CD4-positive, alpha-beta memory T cell (primary cell): ENCODE measurements around the gene RUBCN. TPM values are rescaled to one million over a fixed set of nuclear protein-coding genes. Genes with fewer than 3 reads are reported as not detected.
"Not testable (repeated sequence)": the region's sequence is repeated elsewhere in the genome, so short reads cannot be mapped to it uniquely, and the experiment has no call there.

Source experiments
- CTCF ChIA-PET: fragments of 350-600 bp; sonication (Branson Sonifier 250); formaldehyde crosslinking; loops from one replicate; lab custom pipeline; 2021; ENCODE audit warnings: inconsistent platforms; ENCODE audit not compliant: partially characterized antibody; lab: Charles Lee
- POLR2A ChIA-PET: fragments of 350-600 bp; sonication (Branson Sonifier 250); formaldehyde crosslinking; loops from one replicate; lab custom pipeline; 2021; ENCODE audit not compliant: partially characterized antibody; lab: Charles Lee
- DNase-seq, 5 donors: peaks; one replicate each; pipeline versions ENCODE4 v3.0.0 to v3.0.0-alpha.2; 2020 to 2022; ENCODE audit warnings: mixed read lengths in 1 of 5
- H3K27ac ChIP-seq: one replicate; pipeline ENCODE4 v1.7.0; 2013; ENCODE audit warnings: low read depth, low read length
- H3K27me3 ChIP-seq: 2 replicates; pipeline ENCODE4 v1.7.0; 2013; ENCODE audit warnings: mild to moderate bottlenecking, low read length, moderate library complexity; ENCODE audit not compliant: insufficient read depth
- H3K36me3 ChIP-seq: 2 replicates; pipeline ENCODE4 v1.7.0; 2013; ENCODE audit warnings: mild to moderate bottlenecking, low read length, moderate library complexity; ENCODE audit not compliant: insufficient read depth
- H3K4me1 ChIP-seq: 2 replicates; pipeline ENCODE4 v1.7.0; 2013; ENCODE audit warnings: mild to moderate bottlenecking, low read length, moderate library complexity; ENCODE audit not compliant: insufficient read depth
- H3K4me3 ChIP-seq, 2 donors: one replicate each; pipeline ENCODE4 v1.7.0; 2013; ENCODE audit warnings: low read length in 2 of 2, mild to moderate bottlenecking in 1 of 2
- H3K9me3 ChIP-seq, 2 donors: one replicate each; pipeline ENCODE4 v1.7.0; 2013; ENCODE audit warnings: low read length in 2 of 2, control low read depth in 1 of 2; ENCODE audit not compliant: control insufficient read depth in 1 of 2
- H3K27ac Mint-ChIP-seq, 7 donors: one replicate each; pipeline ENCODE4 v1.8.0; 2020 to 2021; ENCODE audit warnings: mixed read lengths in 7 of 7, mild to moderate bottlenecking in 6 of 7, inconsistent platforms in 3 of 7, moderate library complexity in 3 of 7
- H3K27me3 Mint-ChIP-seq, 2 donors: one replicate each; pipeline ENCODE4 v1.8.0; 2020 to 2021; ENCODE audit warnings: mixed read lengths in 2 of 2
- H3K36me3 Mint-ChIP-seq, 2 donors: one replicate each; pipeline ENCODE4 v1.8.0; 2020 to 2021; ENCODE audit warnings: mixed read lengths in 2 of 2, inconsistent platforms in 1 of 2, mild to moderate bottlenecking in 1 of 2
- H3K4me1 Mint-ChIP-seq, 4 donors: one replicate each; pipeline ENCODE4 v1.8.0; 2020 to 2021; ENCODE audit warnings: mixed read lengths in 4 of 4, mild to moderate bottlenecking in 1 of 4
- H3K4me3 Mint-ChIP-seq, 8 donors: one replicate each; pipeline ENCODE4 v1.8.0; 2020 to 2021; ENCODE audit warnings: mixed read lengths in 8 of 8, mild to moderate bottlenecking in 7 of 8, moderate library complexity in 6 of 8, inconsistent platforms in 3 of 8
- H3K9me3 Mint-ChIP-seq, 8 donors: one replicate each; pipeline ENCODE4 v1.8.0; 2020 to 2021; ENCODE audit warnings: mixed read lengths in 8 of 8, mild to moderate bottlenecking in 5 of 8, inconsistent platforms in 3 of 8, moderate library complexity in 1 of 8
- intact Hi-C: fragments of 100-400 bp; cut with micrococcal nuclease; formaldehyde crosslinking; loops from one replicate; pipeline ENCODE4 v1.15.1; 2023
- polyA plus RNA-seq, 2 donors: library from polyadenylated mRNA; unstranded; fragments of 300-500 nt; fragmentation: Illumina TruSeq; gene quantifications; one replicate each; pipeline ENCODE4 v1.2.3, GENCODE V29; 2021
- total RNA-seq, 2 experiments: library from RNA; stranded (reverse); gene quantifications; one replicate each; pipeline ENCODE4 v1.2.3, GENCODE V29; 2021

The RUBCN gene
- total and polyA plus RNA-seq, 4 experiments from 2014 or later: 13.2 to 69.6 (median 45.2) TPM

DNA sequence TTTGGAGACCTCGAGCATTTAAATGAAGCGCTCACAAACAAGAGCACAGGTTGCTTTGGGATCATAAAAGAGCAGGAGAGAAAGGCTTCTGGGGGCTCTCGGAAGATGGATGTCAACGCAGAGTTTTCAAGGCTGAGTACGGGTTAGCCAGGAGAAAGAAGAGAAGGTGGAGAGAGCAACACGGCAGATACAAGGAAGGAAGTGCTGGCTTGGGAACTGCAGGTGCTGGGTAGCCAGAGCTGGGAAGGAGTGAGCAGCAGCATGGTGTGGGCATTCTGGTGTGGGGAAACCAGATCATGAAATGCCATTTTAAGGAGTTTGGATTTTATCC, 580 bp upstream of the RUBCN start:
- Mint-ChIP-seq H3K4me1 (peaks cover 21 to 47% (median 28%) of the 10 kb centered on the region in 4 donors), H3K36me3 (peaks cover 0 to 11% of the 10 kb centered on the region in 2 donors), H3K4me3 (peak overlapping the region; percentile 84 to 99 (median 95)), H3K27ac (peak overlapping the region; percentile 86 to 98 (median 92)), H3K27me3 (no peaks in the 10 kb centered on the region), H3K9me3 (no peaks in the 10 kb centered on the region)
- peak overlapping the region; percentile 75 for H3K27ac ChIP-seq
- H3K4me1 ChIP-seq: peaks cover 33% of the 10 kb centered on the region
- ChIA-PET POLR2A (interaction anchor here (4.0 to 4.4 kb wide), 2 partner anchors 12 to 24 kb away, joined by 33 to 78 read pairs; partner anchors contain the start of gene FYTTD1), CTCF (no interaction called here)
- intact Hi-C loops: loop anchor here (2.0 kb wide), 1 partner anchor 182 kb away; the partner anchor contains the start of gene BDH1
- H3K9me3 ChIP-seq: no peaks in the 10 kb centered on the region
- DNase-seq: peak in 1 of 5 donors; percentile 15
- no peaks in the 10 kb centered on the region for H3K36me3 ChIP-seq
- H3K27me3 ChIP-seq: no peaks in the 10 kb centered on the region
- H3K4me3 ChIP-seq: peak overlapping the region; percentile 62 to 87

- intact Hi-C loops: loop anchor here (1.0 to 2.0 kb wide), 3 partner anchors 13 to 181 kb away; partner anchors contain the start of genes BDH1 and FYTTD1
- H3K27ac Mint-ChIP-seq: peak overlapping the region; percentile 89 to 99 (median 98)
- Histone ChIP-seq H3K4me3 (peak overlapping the region; percentile 61 to 87), H3K4me1 (peaks cover 33% of the 10 kb centered on the region), H3K9me3 (no peaks in the 10 kb centered on the region), H3K27ac (peak overlapping the region; percentile 80), H3K36me3 (no peaks in the 10 kb centered on the region), H3K27me3 (no peaks in the 10 kb centered on the region)
- peaks cover 4 to 14% of the 10 kb centered on the region in 2 donors for H3K36me3 Mint-ChIP-seq
- H3K4me1 Mint-ChIP-seq: peaks cover 24 to 48% (median 32%) of the 10 kb centered on the region in 4 donors
- H3K9me3 Mint-ChIP-seq: no peaks in the 10 kb centered on the region
- peak overlapping the region; percentile 91 to 99 (median 98) for H3K4me3 Mint-ChIP-seq
- no peaks in the 10 kb centered on the region for H3K27me3 Mint-ChIP-seq
- POLR2A ChIA-PET: interaction anchor here (0.6 to 4.4 kb wide), 8 partner anchors 11 to 137 kb away, joined by 3 to 78 read pairs (median 4); partner anchors contain the start of genes FYTTD1 and LRCH3
- DNase-seq: peak; percentile 35 to 52 (median 37)
- CTCF ChIA-PET: interaction anchor here (1.3 kb wide), 1 partner anchor 24 kb away, joined by 5 read pairs; no protein-coding TSS in a partner anchor
These were observed 654 bp downstream of the RUBCN start for GRCh38 chr3:197736010-197736490.

DNA sequence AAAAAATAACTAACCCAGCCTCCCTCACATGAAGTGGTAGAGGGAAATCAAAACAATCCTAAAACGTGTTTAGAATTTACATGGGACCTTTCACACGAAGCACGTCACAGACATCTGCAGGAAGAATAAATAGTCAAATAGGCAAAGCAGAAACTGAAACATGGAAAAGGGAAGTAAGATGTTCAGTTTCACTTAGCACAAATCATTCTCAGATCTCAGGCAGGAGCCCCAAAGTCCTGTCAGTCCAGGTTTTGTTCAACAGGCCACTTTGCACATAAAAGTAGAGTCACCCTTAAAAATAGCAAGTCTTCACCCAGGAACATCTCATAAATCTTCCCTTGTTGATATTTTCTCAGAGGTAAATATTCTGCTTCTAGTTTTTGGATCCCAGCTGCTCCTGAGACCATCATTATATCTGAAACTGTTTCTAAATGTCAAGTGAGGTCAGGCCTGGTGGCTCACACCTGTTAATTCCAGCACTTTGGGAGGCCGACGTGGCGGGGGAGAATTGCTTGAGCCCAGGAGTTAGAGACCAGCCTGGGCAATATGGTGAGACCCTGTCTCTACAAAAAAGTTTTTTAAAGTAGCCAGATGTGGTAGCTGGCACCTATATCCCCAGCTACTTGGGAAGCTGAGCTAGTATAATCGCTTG, 1.9 kb downstream of the RUBCN start:
- Histone ChIP-seq H3K36me3 (no peaks in the 10 kb centered on the region), H3K27ac (no peak overlapping the region), H3K4me3 (no peak overlapping the region), H3K4me1 (peaks cover 38% of the 10 kb centered on the region), H3K27me3 (no peaks in the 10 kb centered on the region), H3K9me3 (no peaks in the 10 kb centered on the region)
- H3K27me3 Mint-ChIP-seq: no peaks in the 10 kb centered on the region
- intact Hi-C loops: no loop called here
- POLR2A ChIA-PET: interaction anchor here (4.0 to 4.4 kb wide), 2 partner anchors 15 to 21 kb away, joined by 33 to 78 read pairs; partner anchors contain the start of gene FYTTD1
- H3K9me3 Mint-ChIP-seq: no peaks in the 10 kb centered on the region
- H3K4me3 Mint-ChIP-seq: peak overlapping the region; percentile 33 to 71 (median 62)
- H3K36me3 Mint-ChIP-seq: peaks cover 4 to 14% of the 10 kb centered on the region in 2 donors
- CTCF ChIA-PET: no interaction called here
- no peak for DNase-seq
- peak overlapping the region in 6 of 7 donors; percentile 14 to 70 (median 50) for H3K27ac Mint-ChIP-seq
- peaks cover 30 to 59% (median 41%) of the 10 kb centered on the region in 4 donors for H3K4me1 Mint-ChIP-seq

DNA sequence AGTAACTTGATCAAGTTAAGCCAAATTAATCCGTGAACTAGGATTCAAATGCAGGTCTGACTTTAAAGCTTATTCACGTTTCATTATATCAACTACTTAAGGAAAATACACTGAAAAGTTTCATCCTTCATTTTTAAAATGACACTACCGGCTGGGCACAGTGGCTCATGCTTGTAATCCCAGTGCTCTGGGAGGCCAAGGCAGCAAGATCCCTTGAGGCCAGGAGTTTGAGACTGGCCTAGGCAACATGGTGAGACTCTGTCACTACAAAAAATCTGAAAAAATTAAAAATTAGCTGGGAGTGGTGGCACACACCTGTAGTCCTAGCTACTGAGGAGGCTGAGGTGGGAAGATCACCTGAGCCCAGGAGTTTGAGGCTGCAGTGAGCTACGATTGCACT, 3.7 kb downstream of the RUBCN start:
- Histone ChIP-seq H3K9me3 (no peaks in the 10 kb centered on the region), H3K4me3 (no peak overlapping the region), H3K27ac (no peak overlapping the region), H3K27me3 (no peaks in the 10 kb centered on the region), H3K36me3 (no peaks in the 10 kb centered on the region), H3K4me1 (peaks cover 38% of the 10 kb centered on the region)
- H3K4me3 Mint-ChIP-seq: no peak overlapping the region
- intact Hi-C loops: no loop called here
- POLR2A ChIA-PET: interaction anchor here (1.1 kb wide), 1 partner anchor 21 kb away, joined by 5 read pairs; no protein-coding TSS in a partner anchor
- H3K27me3 Mint-ChIP-seq: no peaks in the 10 kb centered on the region
- no peak for DNase-seq
- H3K36me3 Mint-ChIP-seq: peaks cover 8 to 19% of the 10 kb centered on the region in 2 donors
- CTCF ChIA-PET: no interaction called here
- peaks cover 35 to 66% (median 46%) of the 10 kb centered on the region in 4 donors for H3K4me1 Mint-ChIP-seq
- H3K9me3 Mint-ChIP-seq: no peaks in the 10 kb centered on the region
- no peak overlapping the region for H3K27ac Mint-ChIP-seq

- H3K9me3 Mint-ChIP-seq, H3K4me3 ChIP-seq, intact Hi-C loops, DNase-seq, H3K27me3 Mint-ChIP-seq, H3K4me3 Mint-ChIP-seq, H3K27me3 ChIP-seq, POLR2A ChIA-PET, H3K9me3 ChIP-seq, CTCF ChIA-PET, H3K36me3 ChIP-seq, H3K27ac Mint-ChIP-seq, H3K27ac ChIP-seq: not testable (repeated sequence)
- Mint-ChIP-seq H3K4me1 (peaks cover 31 to 60% (median 40%) of the 10 kb centered on the region in 4 donors), H3K36me3 (peaks cover 8 to 23% of the 10 kb centered on the region in 2 donors)
- H3K4me1 ChIP-seq: peaks cover 29% of the 10 kb centered on the region
These were observed 5.2 kb downstream of the RUBCN start for GRCh38 chr3:197731483-197731882.

DNA sequence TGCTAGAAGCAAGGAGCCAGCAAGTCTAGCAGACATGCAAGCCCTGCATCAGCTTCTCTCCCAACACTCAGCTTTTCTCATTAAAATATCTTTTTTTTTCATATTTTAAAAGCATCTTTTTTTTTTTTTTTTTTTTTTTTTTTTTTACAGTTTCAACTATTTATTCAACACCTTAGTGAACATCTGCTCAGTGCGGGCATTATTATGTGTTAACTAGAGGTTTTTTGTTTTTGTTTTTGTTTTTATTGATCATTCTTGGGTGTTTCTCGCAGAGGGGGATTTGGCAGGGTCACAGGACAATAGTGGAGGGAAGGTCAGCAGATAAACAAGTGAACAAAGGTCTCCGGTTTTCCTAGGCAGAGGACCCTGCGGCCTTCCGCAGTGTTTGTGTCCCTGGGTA, 5.9 kb downstream of the RUBCN start:
- DNase-seq, H3K4me3 Mint-ChIP-seq, H3K9me3 ChIP-seq, intact Hi-C loops, H3K27ac ChIP-seq, CTCF ChIA-PET, H3K4me3 ChIP-seq, H3K9me3 Mint-ChIP-seq, POLR2A ChIA-PET, H3K36me3 ChIP-seq, H3K27me3 ChIP-seq, H3K27me3 Mint-ChIP-seq: not testable (repeated sequence)
- Mint-ChIP-seq H3K4me1 (peaks cover 29 to 57% (median 36%) of the 10 kb centered on the region in 4 donors), H3K27ac (peak overlapping the region in 2 of 7 donors; percentile 59 to 72), H3K36me3 (peaks cover 8 to 18% of the 10 kb centered on the region in 2 donors)
- H3K4me1 ChIP-seq: peaks cover 26% of the 10 kb centered on the region

GRCh38 chr3:197730200-197730599, 6.5 kb downstream of the RUBCN start:
- peaks cover 26 to 55% (median 37%) of the 10 kb centered on the region in 4 donors for H3K4me1 Mint-ChIP-seq

More at GRCh38 chr3:197730200-197730599, 6.5 kb downstream of the RUBCN start:
- Mint-ChIP-seq H3K27me3 (no peaks in the 10 kb centered on the region), H3K4me3 (peak overlapping the region in 4 of 8 donors; percentile 5 to 55 (median 24)), H3K9me3 (peaks cover 0 to 1% (median 0%) of the 10 kb centered on the region in 8 donors), H3K36me3 (peaks cover 8 to 18% of the 10 kb centered on the region in 2 donors), H3K27ac (peak overlapping the region in 6 of 7 donors; percentile 9 to 80 (median 72))
- no peaks in the 10 kb centered on the region for H3K27me3 ChIP-seq
- H3K4me3 ChIP-seq: no peak overlapping the region
- no peaks in the 10 kb centered on the region for H3K9me3 ChIP-seq
- POLR2A ChIA-PET: no interaction called here
- peak in 3 of 5 donors; percentile 14 to 36 (median 14) for DNase-seq
- no peak overlapping the region for H3K27ac ChIP-seq
- H3K4me1 ChIP-seq: peaks cover 20% of the 10 kb centered on the region
- CTCF ChIA-PET: no interaction called here
- intact Hi-C loops: no loop called here
- no peaks in the 10 kb centered on the region for H3K36me3 ChIP-seq
